T-helper 1 cell treated with Interleukin-12 subunit alpha and Interleukin-12 subunit beta and Interleukin-4 antibody, amounts not matched to agents 30 ng/mL and 1 ng/mL, for 36 hours (primary cell): Measurements from ENCODE around the gene RBMS3. TPM values are rescaled to one million over a fixed set of nuclear protein-coding genes. Genes with fewer than 3 reads are reported as not detected.

Experiments used
- intact Hi-C: fragments of 100-400 bp; cut with micrococcal nuclease; formaldehyde crosslinking; loops from one replicate; pipeline ENCODE4 v1.15.1; 2024
- total RNA-seq: library from RNA; stranded (reverse); gene quantifications from 2 replicates; pipeline ENCODE4 v1.2.3, GENCODE V29; 2022

Gene RBMS3
- total RNA-seq, 1 donor from 2014 or later = 4.1 TPM

DNA sequence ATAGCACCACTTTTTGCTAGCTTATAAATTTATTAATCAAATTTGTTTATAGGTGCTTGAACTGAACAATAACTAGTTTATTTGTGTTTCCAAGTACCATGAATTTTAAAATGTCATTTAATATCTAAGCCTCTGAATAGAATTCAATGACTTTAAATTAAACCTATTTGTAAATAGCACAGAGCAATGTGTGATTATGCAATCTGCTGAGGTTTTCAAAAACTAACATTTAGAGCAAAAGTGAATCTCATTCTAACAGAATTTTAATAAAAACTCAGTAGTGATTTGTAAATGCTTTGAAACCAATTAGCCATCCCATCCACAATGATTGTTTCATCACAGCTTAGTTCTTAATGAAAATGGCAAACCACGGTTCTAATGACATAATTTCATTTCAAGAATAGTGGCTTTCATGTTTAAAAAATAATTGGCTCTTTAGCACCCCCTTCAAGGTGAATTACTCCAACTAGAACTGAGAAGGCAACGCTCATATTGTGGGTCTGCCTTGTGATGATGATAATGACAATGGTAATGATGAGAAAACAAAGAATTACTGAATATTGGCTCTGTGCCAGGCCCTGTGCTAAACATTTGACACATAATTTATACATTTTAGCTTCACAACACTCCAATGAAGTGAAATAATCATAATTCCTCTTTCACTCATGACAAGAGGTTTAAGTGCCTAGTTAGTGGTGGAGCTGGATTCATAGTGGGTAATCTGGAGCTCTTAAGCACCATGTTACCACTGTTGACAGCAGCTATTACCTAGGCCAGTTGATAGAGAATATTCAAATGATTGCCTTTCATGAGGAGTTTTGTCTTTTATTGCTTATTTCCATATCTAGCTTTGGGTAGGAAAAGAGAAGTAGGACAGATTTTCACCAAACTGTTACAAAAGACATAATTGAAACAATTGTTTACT lies 145.7 kb downstream of the RBMS3 start:
- intact Hi-C loops = no loop called here

DNA sequence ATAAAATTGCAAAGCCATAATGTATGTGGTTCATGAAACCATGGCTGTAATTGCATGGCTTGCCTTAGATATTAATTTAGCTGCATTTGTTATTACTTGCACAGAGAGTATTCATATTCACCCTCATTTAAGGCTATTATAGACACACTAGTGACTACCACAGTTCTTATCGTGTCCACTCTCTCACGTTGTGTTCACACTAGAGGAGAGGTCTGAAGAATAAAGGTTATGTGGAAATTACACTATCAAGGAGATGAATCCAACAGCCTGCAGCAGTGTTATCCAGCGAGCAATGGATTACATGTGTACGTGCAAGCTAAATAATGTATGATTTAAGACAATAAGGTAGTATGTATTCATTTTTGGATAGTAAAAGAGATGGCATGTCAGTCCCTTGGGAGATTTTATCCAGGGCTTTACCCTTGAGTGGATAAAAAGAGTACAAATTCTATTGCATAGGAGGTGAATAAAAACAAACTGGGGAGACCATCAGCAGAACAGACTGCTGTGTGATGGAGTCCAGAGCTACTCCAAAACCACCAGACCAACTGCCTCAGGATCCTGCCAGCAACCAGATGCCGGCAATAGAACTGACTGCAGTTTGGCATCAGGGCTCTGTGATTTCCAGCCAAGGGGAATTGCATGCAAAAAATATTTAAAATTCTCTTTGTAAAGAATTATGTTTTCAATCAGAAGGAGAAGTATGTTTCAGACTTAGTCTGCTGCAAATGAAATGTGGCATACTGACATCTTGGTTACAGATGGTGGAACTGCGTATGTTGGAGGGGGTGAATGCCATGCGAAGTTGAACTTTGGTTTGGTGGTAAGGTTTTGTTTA lies 146.6 kb downstream of the RBMS3 start:
- intact Hi-C loops = no loop called here

DNA sequence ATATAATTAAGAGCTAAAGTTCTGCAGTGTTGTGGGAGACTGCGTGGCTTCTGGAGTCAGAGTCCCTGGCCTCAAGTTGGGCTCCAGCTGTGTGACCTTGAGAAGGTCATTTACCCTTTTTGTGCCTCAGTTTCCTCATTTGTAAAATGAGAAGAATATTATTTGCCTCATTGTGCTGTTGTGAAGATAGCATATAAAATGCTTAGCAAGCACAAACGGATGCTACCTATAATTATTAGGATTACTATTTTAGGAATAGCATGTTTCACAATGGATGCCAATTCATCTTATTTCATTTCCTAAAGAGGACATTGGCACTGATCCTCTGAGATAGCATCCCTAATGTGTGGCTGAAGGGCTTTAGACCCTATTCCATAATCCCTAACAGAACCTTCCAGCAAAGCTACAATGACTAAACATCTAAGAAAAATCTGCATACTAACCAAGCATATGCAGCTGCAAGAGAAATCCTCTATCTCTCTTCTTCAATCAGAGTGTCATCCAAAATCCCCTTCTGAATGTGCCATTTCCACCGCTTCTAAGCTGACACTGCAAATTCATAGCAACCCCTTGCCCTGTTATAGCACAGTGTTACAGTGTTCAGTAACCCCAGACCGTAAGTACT lies 148.3 kb downstream of the RBMS3 start:
- intact Hi-C loops = no loop called here

DNA sequence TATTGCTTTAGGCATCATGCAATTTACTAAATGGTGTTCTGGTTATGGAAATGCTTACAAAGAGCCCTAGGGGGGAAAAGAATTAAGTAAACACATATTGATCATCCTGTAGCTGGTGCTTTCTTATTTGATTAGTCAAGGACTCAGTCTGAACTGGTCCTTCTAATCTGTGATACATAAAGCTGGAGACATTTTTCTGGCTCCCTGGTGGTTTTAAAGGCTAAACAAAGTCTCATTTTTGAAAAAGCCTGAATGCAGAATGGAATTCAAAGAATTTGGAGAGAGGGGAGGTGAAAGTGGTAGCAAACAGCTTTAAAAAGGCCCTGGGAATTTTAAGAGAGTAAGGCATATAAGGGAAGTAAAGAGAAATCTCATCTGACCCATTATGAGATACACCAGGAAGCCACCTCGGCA lies 149.7 kb downstream of the RBMS3 start:
- intact Hi-C loops = no loop called here

DNA sequence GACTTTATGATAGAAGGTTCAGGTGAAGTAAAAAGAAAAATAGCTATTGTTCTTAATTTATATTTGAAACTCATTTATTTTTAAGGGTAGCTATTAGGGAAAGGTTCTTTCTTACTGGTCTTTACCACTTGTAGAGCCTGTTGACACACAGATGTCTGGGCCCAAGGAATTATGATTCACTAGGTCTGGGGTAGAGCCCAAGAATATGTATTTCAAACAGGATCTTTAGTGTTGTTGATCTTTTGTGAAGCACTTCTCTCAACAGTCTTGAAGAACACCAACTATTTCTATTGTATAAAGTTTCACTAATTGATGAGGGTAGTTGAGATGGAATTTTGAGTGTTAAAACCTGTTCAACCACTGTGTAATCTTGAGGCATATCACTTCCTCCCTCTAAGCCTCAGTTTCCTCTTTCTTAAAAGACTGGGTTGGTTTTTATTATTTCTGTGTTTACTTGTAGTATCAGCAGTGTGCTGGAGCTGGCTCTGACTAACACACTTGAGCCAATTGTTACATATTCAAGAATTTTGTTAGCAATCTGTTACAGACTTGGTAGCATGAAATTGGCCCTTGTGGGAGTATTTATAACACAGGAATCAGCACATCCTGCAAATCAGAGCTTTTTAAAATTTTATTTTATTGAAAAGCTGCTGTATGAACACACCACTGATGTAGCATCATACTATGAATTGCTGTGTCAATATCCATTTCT lies 155.9 kb downstream of the RBMS3 start:
- intact Hi-C loops = no loop called here

DNA sequence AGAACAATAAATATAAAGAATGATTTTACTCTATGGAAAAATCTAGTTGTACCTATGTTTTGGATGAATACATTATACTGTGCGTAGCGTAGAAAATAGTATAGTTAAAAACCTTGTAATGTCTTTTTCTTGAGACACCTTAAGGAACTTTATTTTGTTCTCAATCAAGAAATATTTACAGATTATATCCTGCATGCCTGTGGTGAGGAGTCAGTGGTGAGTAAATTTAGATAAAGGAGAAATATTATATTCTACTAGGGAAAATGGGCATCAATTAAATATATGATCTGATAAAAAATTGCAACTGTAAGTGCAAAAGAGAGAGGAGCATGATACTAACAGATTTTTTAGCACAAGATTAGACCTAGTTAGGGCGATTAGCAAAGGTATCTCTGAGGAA lies 157.7 kb downstream of the RBMS3 start:
- intact Hi-C loops = no loop called here

DNA sequence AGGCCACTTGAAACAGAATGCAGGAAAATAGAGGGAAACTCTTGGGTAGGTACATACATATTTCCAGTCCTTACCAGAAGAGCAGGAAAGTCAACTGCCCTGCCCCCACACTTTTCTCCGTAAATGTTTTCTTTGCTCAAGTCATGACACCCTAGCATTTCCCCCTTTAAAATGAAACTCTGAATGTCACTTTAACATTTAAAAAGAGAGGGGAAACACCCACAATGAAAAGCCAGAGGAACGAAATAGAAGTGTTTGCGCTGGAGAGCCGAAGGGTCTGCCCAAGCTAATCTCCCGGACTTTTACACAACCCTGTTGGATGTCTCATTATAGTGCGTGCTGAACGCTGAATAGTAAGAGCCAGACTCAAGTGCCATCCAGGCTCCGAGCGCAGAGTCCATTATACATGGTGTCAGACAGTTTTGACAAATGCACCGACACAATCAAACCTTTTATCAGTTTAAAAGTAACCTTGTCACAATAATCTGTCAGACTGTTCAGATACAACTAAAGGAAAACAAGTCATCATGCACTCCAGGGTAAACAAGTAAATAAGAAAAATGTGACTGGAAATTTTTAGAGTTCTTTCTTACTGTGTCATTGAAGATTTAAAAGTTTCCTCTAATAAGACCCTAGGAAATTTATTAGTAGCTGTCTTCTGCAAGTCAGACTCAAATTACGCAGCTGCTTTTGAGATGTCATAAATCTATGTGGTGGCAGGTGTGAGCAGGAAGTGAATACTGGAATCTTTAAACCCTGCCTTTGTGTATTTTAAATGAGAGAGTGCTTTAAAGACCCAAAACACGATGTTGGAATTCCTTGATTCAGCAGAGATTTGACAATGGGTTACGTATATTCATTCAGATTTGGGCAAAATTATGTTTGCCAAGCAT lies 159.8 kb downstream of the RBMS3 start:
- intact Hi-C loops = no loop called here

DNA sequence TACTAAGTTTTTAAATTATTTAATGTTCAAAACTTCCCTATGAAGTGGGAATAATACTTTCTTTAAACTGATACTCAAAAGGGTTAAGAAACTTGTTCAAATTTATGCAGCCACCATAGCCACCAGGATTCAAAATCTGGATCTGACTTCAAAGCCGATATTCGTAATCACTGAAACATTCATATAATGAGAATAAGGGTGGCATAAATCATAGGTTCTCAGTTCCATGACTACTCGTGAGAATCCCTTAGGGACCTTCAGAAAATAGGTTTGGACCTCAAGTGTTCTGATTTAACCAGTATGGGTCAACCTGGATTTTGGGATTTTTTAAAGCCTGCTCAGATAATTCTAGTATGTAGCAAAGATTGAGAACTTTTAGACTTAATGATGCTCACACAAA lies 160.6 kb downstream of the RBMS3 start:
- intact Hi-C loops = no loop called here

DNA sequence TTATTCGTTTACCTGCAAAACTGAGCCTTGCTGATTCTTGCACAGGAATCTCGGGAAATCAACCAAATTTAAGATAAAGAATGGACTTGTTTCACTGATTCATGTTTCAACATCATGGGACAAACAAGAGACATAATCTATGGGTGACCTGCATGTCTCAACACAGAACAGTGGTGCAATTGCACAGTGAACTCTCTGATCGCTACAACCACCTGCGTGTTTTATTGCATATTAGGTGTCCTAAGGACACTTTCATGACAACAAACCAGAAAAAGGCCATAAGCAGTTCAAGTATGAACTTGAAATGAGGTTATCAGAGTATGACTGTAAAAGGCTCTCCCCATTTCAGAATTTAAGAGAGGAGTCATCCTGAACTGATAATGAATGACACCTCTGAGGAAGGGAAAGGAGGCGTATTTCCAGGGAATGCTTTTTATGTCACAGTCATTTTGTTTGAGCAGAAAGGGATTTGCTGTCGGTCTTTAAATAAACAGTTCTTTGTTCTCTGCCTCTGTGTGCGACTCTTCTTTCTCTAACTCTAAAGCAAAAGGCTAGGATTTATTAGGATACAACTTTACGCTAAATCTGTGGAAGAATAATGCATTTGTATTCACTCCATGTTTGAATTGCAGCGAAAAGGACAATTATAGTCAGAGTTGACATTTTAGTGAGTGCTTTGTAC lies 167.2 kb downstream of the RBMS3 start:
- intact Hi-C loops = no loop called here

DNA sequence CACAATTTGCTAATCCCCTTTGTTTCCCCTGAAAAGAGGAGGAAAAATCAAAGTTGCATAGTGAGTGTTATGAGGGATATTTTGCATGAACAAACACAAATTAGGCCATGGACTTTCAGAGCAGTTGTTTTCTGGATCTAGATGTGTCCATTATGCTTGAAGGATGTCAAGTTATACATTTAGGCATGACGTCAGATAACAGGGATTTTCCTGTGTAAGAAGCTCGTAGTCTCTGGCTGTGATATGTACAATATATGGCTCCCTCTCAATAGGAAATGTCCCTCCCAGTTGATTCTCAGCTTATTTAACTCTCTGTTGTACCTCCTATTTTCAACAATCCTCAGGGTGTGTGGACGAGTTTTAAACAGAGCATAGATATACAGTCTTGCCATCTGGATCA lies 171.0 kb downstream of the RBMS3 start:
- intact Hi-C loops = no loop called here

DNA sequence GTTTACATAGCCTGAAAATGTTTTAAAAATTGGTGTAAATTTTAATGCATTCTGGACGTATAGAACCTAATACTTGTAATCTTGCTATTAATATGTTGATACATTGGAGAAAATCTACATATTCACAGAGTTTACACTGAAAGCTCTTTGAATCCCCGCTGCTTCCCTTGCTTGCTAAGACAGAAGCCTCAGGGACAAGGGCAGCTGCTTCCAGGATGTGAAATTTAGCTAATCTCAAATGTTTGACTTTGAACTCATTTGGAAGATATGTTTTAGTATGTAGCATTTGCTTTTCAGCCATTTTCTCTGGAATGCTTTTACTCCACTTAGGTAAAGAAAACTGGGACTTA lies 172.0 kb downstream of the RBMS3 start:
- intact Hi-C loops = no loop called here

DNA sequence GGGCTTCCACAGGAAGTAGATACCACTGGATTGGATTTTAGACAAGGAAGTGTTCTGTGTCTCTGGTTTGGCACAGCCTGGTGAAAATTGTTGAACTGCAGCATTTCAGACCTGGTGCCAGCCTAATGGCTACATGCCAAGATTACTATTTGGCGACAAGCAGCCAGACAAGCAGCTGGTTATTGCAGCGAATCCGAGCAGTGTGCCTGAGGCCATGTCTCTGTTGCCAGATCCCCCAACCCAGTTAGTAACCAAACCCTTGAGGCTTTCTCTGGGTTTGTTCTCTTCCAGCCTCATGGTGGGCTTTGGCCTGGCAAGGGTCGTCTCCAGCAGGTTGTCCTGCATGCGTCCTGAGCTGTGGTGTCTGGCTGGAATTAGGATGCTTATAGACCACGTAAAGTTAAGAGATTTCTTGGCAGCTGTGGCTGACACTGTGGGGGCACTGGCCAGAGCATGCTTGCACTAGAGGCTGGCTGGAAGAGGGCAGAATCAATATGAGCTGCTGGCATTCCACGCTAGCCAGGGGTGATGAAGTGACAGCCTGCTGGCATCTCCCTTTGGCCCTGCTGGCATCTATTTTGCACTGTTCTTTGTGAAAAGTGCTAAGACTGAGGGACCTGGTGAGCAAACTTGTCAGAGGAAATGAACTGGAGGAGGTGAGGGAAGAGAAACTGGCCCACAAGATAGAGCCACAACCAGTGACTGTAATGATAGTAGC lies 172.6 kb downstream of the RBMS3 start:
- intact Hi-C loops = no loop called here

DNA sequence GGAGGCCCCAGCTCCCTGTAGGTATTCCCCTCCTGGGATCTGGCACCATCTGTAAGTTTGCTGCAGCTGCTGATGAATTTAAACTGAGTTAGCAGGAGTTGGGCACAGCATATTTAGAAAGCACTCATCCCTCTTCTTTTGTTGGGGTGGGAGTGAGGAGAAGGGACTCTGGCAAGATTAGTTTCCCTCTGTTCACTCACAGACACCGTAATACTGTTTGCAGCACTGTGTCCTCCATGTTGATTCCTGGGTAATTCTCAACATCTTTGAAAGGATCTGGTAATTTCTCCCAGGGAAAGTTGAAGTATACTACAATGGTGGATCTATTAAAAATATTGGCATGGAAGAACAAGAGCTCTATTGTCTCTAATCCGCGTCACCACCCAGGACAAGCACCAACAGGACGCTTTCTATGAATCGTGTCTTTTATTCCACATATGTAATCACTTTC lies 173.3 kb downstream of the RBMS3 start:
- intact Hi-C loops = no loop called here

DNA sequence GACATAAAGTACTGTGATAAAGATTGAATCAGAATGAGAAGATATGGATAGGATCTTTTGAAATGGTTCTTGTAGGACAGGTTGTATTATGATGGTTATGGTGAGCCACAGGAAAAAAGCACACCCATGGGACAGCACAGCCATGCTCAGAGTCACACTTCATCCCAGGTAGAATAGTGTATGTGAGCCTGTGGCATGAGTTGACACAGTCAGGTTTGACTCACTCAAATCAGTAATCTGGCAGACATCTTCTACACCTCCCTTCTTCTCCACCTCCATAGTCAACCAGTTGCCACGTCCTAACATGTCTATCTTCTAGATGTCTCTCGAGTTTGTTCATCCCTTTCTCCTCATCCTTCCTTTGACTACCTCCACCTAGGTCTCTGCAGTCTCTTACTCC lies 176.0 kb downstream of the RBMS3 start:
- intact Hi-C loops = no loop called here

DNA sequence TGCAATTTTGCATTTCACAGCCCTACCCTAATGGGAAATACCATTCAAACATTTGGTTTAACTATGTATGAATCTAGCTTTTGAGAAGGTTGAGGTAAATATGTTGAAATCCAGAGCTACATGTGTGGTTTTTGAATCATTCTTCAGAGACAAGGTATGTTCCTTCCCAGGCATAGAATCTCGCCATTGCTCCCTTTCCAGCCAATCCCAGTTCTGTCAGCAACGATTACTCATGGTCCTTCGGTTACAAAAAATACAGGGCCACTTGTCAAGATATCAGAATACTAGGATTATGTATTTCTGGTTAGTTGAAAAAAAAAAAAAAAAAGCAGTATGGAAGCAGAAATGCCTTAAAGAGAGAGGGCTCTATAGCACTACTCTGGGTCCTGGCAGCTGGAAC lies 182.4 kb downstream of the RBMS3 start:
- intact Hi-C loops = no loop called here

DNA sequence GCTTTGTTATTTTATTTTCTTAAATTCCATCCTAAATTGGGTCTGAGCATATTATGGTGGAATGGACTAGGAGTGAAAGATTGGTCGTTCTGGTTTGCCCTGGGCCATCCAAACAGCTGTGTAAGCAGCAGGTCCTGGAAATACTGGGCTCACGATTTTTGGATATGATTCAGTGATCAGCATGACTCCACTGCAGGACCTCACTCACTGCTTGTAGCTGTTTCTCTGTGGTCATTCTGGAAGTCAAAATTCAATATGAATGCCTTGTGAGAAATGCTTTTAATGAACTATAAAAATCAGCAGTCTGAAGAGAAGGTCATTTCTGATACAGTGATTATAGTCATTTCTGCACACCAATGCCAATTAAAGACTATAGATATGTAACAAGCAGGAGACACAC lies 185.0 kb downstream of the RBMS3 start:
- intact Hi-C loops = no loop called here

DNA sequence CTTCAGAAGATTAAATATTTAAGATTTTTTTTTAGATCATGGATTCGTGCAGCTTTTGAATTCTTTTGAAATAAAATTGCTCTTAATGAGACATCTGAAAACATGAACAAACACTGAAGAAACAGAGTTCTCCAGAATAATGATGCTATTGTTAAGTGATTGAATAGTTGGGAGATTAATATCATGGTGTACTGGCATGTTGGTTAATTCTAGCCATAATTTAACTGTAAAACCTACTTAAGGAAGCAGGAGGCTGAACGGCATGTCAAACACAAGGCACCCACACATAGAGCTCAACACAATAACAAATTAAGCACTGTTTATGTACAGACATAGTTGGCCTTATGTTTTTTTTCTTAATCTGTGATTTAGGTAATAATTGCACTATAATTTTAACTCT lies 185.6 kb downstream of the RBMS3 start:
- intact Hi-C loops = no loop called here

DNA sequence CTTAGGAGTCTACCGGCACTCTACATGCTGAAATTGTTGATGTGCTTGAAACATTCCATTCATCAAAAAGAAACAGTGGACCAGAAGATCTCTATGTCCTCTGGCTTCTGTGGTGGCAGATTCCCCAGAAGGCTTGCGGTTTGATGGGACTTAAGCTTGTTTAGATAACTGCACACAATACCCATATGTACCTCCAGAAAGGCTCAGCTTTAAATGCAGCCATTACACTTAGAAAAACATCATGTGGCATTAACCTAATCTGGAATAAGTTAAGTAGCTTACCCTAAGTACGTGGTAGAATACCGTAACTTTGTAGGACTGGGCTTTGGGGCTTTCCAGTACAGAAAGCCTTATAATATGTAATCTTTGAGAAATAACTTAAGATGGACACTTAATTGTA lies 187.3 kb downstream of the RBMS3 start:
- intact Hi-C loops = no loop called here
